ENCODE results near the gene MTMR8.
A peak's percentile ranks its signal among the peaks of the same experiment; 100 is the strongest.

MTMR8 gene

GRCh38 chrX:64379924-64380323 is 15.3 kb downstream of the MTMR8 start:
- Mint-ChIP-seq H3K4me3 (no peak overlapping the region), H3K36me3 (ENCODE audit: insufficient read depth) (no peaks in the 10 kb centered on the region), H3K4me1 (no peaks in the 10 kb centered on the region), H3K27me3 (no peaks in the 10 kb centered on the region), H3K27ac (ENCODE audit: low read depth) (no peak overlapping the region), H3K9me3 (peaks cover 11% of the 10 kb centered on the region)
- no peak for DNase-seq (ENCODE audit: low spot score in 2 of 2)
- no peak for ATAC-seq (replicated peaks; ENCODE audit: extremely low read depth, poor library complexity, severe bottlenecking)

GRCh38 chrX:64377753-64378152 is 17.5 kb downstream of the MTMR8 start:
- no peak overlapping the region for H3K27ac Mint-ChIP-seq (ENCODE audit: low read depth)
- no peak for DNase-seq (ENCODE audit: low spot score in 2 of 2)

GRCh38 chrX:64352081-64352480 is 43.2 kb downstream of the MTMR8 start:
- DNase-seq (ENCODE audit: low spot score in 2 of 2) (no peak), ATAC-seq (replicated peaks; ENCODE audit: extremely low read depth, poor library complexity, severe bottlenecking) (no peak)
- Mint-ChIP-seq H3K36me3 (ENCODE audit: insufficient read depth) (peaks cover 20% of the 10 kb centered on the region), H3K4me1 (peaks cover 7% of the 10 kb centered on the region), H3K9me3 (no peaks in the 10 kb centered on the region), H3K4me3 (no peak overlapping the region), H3K27me3 (no peaks in the 10 kb centered on the region), H3K27ac (ENCODE audit: low read depth) (no peak overlapping the region)

More at GRCh38 chrX:64377753-64378152, 17.5 kb downstream of the MTMR8 start:
- Mint-ChIP-seq H3K36me3 (ENCODE audit: insufficient read depth) (peaks cover 1% of the 10 kb centered on the region), H3K4me1 (no peaks in the 10 kb centered on the region), H3K9me3 (peaks cover 11% of the 10 kb centered on the region), H3K4me3 (no peak overlapping the region), H3K27me3 (no peaks in the 10 kb centered on the region)
- ATAC-seq (replicated peaks; ENCODE audit: extremely low read depth, poor library complexity, severe bottlenecking) = no peak

- H3K9me3 Mint-ChIP-seq = no peaks in the 10 kb centered on the region
- no peak overlapping the region for H3K4me3 Mint-ChIP-seq
- H3K27me3 Mint-ChIP-seq = no peaks in the 10 kb centered on the region
- peak overlapping the region; percentile 60 for H3K27ac Mint-ChIP-seq (ENCODE audit: low read depth)
- DNase-seq (ENCODE audit: low spot score in 2 of 2) (no peak), ATAC-seq (replicated peaks; ENCODE audit: extremely low read depth, poor library complexity, severe bottlenecking) (peak; percentile 65)
- peaks cover 15% of the 10 kb centered on the region for H3K36me3 Mint-ChIP-seq (ENCODE audit: insufficient read depth)
- peaks cover 7% of the 10 kb centered on the region for H3K4me1 Mint-ChIP-seq
Observed at GRCh38 chrX:64350521-64350920, 44.7 kb downstream of the MTMR8 start.

GRCh38 chrX:64350047-64350446 is 45.2 kb downstream of the MTMR8 start:
- Mint-ChIP-seq H3K4me3 (no peak overlapping the region), H3K27me3 (no peaks in the 10 kb centered on the region), H3K4me1 (peaks cover 7% of the 10 kb centered on the region), H3K27ac (ENCODE audit: low read depth) (peak overlapping the region; percentile 60), H3K9me3 (no peaks in the 10 kb centered on the region), H3K36me3 (ENCODE audit: insufficient read depth) (peaks cover 11% of the 10 kb centered on the region)
- ATAC-seq (replicated peaks; ENCODE audit: extremely low read depth, poor library complexity, severe bottlenecking) (peak; percentile 52), DNase-seq (ENCODE audit: low spot score in 2 of 2) (no peak)

- Mint-ChIP-seq H3K4me3 (no peak overlapping the region), H3K9me3 (no peaks in the 10 kb centered on the region), H3K4me1 (no peaks in the 10 kb centered on the region), H3K27me3 (no peaks in the 10 kb centered on the region), H3K36me3 (ENCODE audit: insufficient read depth) (peaks cover 3% of the 10 kb centered on the region), H3K27ac (ENCODE audit: low read depth) (no peak overlapping the region)
- ATAC-seq (replicated peaks; ENCODE audit: extremely low read depth, poor library complexity, severe bottlenecking) = no peak
- DNase-seq (ENCODE audit: low spot score in 2 of 2) = no peak
Observed at GRCh38 chrX:64342811-64343210, 52.4 kb downstream of the MTMR8 start.

- Mint-ChIP-seq H3K4me1 (no peaks in the 10 kb centered on the region), H3K9me3 (no peaks in the 10 kb centered on the region), H3K27me3 (no peaks in the 10 kb centered on the region), H3K27ac (ENCODE audit: low read depth) (no peak overlapping the region), H3K36me3 (ENCODE audit: insufficient read depth) (peaks cover 4% of the 10 kb centered on the region), H3K4me3 (no peak overlapping the region)
- DNase-seq (ENCODE audit: low spot score in 2 of 2) = no peak
- no peak for ATAC-seq (replicated peaks; ENCODE audit: extremely low read depth, poor library complexity, severe bottlenecking)
Observed at GRCh38 chrX:64338296-64338695, 57.0 kb downstream of the MTMR8 start.

GRCh38 chrX:64334467-64334866 is 60.8 kb downstream of the MTMR8 start:
- H3K36me3 Mint-ChIP-seq (ENCODE audit: insufficient read depth) = peaks cover 6% of the 10 kb centered on the region
- no peaks in the 10 kb centered on the region for H3K9me3 Mint-ChIP-seq
- no peak overlapping the region for H3K4me3 Mint-ChIP-seq
- ATAC-seq (replicated peaks; ENCODE audit: extremely low read depth, poor library complexity, severe bottlenecking) (no peak), DNase-seq (ENCODE audit: low spot score in 2 of 2) (no peak)
- no peaks in the 10 kb centered on the region for H3K27me3 Mint-ChIP-seq
- no peak overlapping the region for H3K27ac Mint-ChIP-seq (ENCODE audit: low read depth)
- H3K4me1 Mint-ChIP-seq = no peaks in the 10 kb centered on the region

- peaks cover 15% of the 10 kb centered on the region for H3K36me3 Mint-ChIP-seq (ENCODE audit: insufficient read depth)
- no peak for ATAC-seq (replicated peaks; ENCODE audit: extremely low read depth, poor library complexity, severe bottlenecking)
Observed at GRCh38 chrX:64330284-64330683, 65.0 kb downstream of the MTMR8 start.

GRCh38 chrX:64321507-64321906 is 73.7 kb downstream of the MTMR8 start:
- no peak overlapping the region for H3K4me3 Mint-ChIP-seq
- H3K36me3 Mint-ChIP-seq (ENCODE audit: insufficient read depth) = peaks cover 18% of the 10 kb centered on the region
- H3K27me3 Mint-ChIP-seq = no peaks in the 10 kb centered on the region
- H3K4me1 Mint-ChIP-seq = no peaks in the 10 kb centered on the region
- peaks cover 5% of the 10 kb centered on the region for H3K9me3 Mint-ChIP-seq
- DNase-seq (ENCODE audit: low spot score in 2 of 2) (no peak), ATAC-seq (replicated peaks; ENCODE audit: extremely low read depth, poor library complexity, severe bottlenecking) (no peak)
- peak overlapping the region; percentile 22 for H3K27ac Mint-ChIP-seq (ENCODE audit: low read depth)

More at GRCh38 chrX:64330284-64330683, 65.0 kb downstream of the MTMR8 start:
- Mint-ChIP-seq H3K27ac (ENCODE audit: low read depth) (no peak overlapping the region), H3K4me1 (no peaks in the 10 kb centered on the region), H3K27me3 (no peaks in the 10 kb centered on the region), H3K4me3 (no peak overlapping the region), H3K9me3 (no peaks in the 10 kb centered on the region)
- no peak for DNase-seq (ENCODE audit: low spot score in 2 of 2)

- H3K9me3 Mint-ChIP-seq = peaks cover 15% of the 10 kb centered on the region
- no peak for DNase-seq (ENCODE audit: low spot score in 2 of 2)
- H3K36me3 Mint-ChIP-seq (ENCODE audit: insufficient read depth) = no peaks in the 10 kb centered on the region
- H3K27me3 Mint-ChIP-seq = no peaks in the 10 kb centered on the region
- H3K4me3 Mint-ChIP-seq = no peak overlapping the region
- H3K4me1 Mint-ChIP-seq = no peaks in the 10 kb centered on the region
- no peak overlapping the region for H3K27ac Mint-ChIP-seq (ENCODE audit: low read depth)
- ATAC-seq (replicated peaks; ENCODE audit: extremely low read depth, poor library complexity, severe bottlenecking) = no peak
Observed at GRCh38 chrX:64313624-64314023, 81.6 kb downstream of the MTMR8 start.

- DNase-seq (ENCODE audit: low spot score in 2 of 2) (no peak), ATAC-seq (replicated peaks; ENCODE audit: extremely low read depth, poor library complexity, severe bottlenecking) (no peak)
- H3K4me3 Mint-ChIP-seq = no peak overlapping the region
- H3K27me3 Mint-ChIP-seq = no peaks in the 10 kb centered on the region
- H3K36me3 Mint-ChIP-seq (ENCODE audit: insufficient read depth) = no peaks in the 10 kb centered on the region
- no peaks in the 10 kb centered on the region for H3K4me1 Mint-ChIP-seq
- no peak overlapping the region for H3K27ac Mint-ChIP-seq (ENCODE audit: low read depth)
- peaks cover 5% of the 10 kb centered on the region for H3K9me3 Mint-ChIP-seq
Observed at GRCh38 chrX:64306712-64307111, 88.5 kb downstream of the MTMR8 start.

GRCh38 chrX:64291123-64291522 is 104.1 kb downstream of the MTMR8 start:
- H3K27ac Mint-ChIP-seq (ENCODE audit: low read depth) = no peak overlapping the region
- H3K4me3 Mint-ChIP-seq = no peak overlapping the region
- ATAC-seq (replicated peaks; ENCODE audit: extremely low read depth, poor library complexity, severe bottlenecking) (no peak), DNase-seq (ENCODE audit: low spot score in 2 of 2) (no peak)
- no peaks in the 10 kb centered on the region for H3K4me1 Mint-ChIP-seq
- no peaks in the 10 kb centered on the region for H3K27me3 Mint-ChIP-seq
- peaks cover 3% of the 10 kb centered on the region for H3K9me3 Mint-ChIP-seq
- H3K36me3 Mint-ChIP-seq (ENCODE audit: insufficient read depth) = peaks cover 2% of the 10 kb centered on the region

GRCh38 chrX:64265265-64265664 is 130.0 kb downstream of the MTMR8 start:
- Mint-ChIP-seq H3K36me3 (ENCODE audit: insufficient read depth) (peaks cover 5% of the 10 kb centered on the region), H3K4me1 (no peaks in the 10 kb centered on the region), H3K4me3 (no peak overlapping the region), H3K27ac (ENCODE audit: low read depth) (no peak overlapping the region), H3K9me3 (no peaks in the 10 kb centered on the region), H3K27me3 (no peaks in the 10 kb centered on the region)
- DNase-seq (ENCODE audit: low spot score in 2 of 2) = no peak
- no peak for ATAC-seq (replicated peaks; ENCODE audit: extremely low read depth, poor library complexity, severe bottlenecking)

Measured in central memory CD8-positive, alpha-beta T cell (primary cell).